SKM-1 treated with dmso at 0.1 percent for 144 hours (cell line): ENCODE data around the gene CCDC33.
A peak's percentile ranks its signal among the peaks of the same experiment; 100 is the strongest.
"Not testable (repeated sequence)": the region's sequence is repeated elsewhere in the genome, so short reads cannot be mapped to it uniquely, and the experiment has no call there.

Experiments used
- DNase-seq: peaks from one replicate; lab custom pipeline; 2025; ENCODE audit not compliant: unreplicated experiment; lab: John Stamatoyannopoulos, UW

CCDC33 gene

DNA sequence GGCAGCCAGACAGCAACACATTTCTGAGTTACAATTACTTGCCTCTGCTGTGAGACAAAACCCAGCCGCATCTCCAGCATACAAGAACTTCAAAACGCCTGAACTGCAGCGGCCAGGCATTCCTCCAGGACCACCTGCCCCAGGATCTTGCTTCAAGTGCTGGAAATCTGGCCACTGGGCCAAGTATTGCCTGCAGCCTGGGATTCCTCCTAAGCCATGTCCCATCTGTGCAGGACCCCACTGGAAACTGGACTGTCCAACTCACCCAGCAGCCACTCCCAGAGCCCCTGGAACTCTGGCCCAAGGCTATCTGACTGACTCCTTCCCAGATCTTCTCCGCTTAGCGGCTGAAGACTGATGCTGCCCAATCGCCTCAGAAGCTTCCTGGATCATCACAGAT, 119.9 kb downstream of the CCDC33 start:
- not testable (repeated sequence) for DNase-seq

DNA sequence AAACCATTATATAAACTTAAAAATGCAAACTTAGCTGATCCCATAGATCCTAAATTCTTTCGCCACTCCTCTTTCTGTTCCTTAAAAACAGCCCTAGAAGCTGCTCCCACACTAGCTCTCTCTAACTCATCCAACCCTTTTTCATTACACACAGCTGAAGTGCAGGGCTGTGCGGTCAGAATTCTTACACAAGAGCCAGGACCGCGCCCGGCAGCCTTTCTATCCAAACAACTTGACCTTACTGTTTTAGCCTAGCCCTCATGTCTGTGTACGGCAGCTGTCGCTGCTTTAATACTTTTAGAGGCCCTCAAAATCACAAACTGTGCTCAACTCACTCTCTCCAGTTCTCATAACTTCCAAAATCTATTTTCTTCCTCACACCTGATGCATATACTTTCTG, 121.4 kb downstream of the CCDC33 start:
- DNase-seq, result peak; percentile 43

DNA sequence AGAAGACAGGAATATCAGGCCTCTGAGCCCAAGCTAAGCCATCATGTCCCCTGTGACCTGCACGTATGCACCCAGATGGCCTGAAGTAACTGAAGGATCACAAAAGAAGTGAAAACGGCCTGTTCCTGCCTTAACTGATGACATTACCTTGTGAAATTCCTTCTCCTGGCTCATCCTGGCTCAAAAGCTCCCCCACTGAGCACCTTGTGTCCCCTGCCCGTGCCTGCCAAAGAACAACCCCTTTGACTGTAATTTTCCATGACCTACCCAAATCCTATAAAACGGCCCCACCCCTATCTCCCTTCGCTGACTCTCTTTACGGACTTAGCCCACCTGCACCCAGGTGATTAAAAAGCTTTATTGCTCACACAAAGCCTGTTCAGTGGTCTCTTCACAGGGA, 123.2 kb downstream of the CCDC33 start:
- not testable (repeated sequence) for DNase-seq

DNA sequence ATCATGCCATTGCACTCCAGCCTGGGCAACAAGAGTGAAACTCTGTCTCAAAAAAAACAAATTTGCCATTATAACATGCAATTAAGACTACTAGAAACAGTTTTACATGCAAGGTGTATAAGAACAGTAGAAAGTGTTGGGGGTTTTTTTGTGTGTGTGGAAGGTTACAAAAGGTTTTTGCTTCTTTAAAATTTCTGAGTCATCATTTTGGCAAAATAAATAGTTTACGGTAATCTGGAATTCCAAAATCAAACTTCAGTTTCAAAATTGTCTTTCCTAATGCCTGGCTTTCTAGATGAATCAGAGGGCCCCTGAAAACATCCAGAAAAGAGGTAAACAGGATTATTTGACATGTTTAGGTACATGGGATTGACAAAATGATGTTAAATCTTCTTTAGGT, 124.7 kb downstream of the CCDC33 start:
- not testable (repeated sequence) for DNase-seq

DNA sequence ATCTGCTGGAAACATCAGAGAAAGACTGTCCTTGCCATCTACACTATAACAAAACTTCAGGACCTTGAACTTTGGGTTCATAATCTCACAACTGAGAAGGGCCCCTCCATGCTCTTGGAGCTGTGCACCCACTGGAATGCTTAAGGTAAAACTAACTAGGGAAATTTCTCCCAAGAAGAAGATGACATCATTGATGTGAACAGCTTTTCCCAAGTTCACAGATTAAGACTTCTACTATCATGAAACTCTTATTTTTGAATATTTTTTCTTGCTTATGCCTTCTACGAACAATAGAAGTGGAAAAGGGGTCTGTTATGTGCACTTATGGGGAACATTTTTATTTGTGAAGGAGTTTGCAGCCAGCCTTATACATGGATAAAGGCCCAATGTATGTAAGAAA, 126.4 kb downstream of the CCDC33 start:
- DNase-seq, result no peak

DNA sequence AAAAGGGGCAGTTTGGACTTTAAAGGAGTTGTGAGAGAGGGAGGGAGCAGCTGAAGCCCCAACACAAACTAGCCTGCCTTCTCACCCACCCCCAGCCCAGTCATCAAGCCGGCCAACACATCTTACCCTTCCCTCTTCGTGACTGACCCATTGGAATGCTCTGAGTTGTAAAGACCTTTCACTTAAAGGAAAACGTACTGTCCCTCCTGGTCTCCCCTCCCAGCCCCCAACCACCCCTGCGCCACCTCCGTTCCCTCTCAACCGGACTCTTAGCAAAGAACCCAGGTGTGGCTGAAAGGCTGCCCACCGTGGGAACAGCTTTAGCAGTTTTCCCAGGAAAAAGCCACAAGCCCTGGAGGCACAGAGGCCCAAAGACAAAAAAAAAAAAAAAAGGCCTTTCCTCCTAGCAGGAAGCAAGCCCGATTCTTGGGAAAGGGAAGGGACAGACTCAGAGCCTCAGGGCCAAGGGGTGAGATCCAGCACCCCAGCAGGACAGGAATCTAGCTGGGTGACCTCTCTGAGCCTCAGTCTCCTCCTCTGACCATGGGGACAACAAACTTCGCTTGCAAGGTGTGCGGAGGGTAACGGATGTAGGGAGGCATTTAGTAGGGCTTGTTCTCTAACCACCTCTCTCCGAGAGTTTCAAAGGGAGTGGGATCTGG, 128.9 kb downstream of the CCDC33 start:
- no peak for DNase-seq

DNA sequence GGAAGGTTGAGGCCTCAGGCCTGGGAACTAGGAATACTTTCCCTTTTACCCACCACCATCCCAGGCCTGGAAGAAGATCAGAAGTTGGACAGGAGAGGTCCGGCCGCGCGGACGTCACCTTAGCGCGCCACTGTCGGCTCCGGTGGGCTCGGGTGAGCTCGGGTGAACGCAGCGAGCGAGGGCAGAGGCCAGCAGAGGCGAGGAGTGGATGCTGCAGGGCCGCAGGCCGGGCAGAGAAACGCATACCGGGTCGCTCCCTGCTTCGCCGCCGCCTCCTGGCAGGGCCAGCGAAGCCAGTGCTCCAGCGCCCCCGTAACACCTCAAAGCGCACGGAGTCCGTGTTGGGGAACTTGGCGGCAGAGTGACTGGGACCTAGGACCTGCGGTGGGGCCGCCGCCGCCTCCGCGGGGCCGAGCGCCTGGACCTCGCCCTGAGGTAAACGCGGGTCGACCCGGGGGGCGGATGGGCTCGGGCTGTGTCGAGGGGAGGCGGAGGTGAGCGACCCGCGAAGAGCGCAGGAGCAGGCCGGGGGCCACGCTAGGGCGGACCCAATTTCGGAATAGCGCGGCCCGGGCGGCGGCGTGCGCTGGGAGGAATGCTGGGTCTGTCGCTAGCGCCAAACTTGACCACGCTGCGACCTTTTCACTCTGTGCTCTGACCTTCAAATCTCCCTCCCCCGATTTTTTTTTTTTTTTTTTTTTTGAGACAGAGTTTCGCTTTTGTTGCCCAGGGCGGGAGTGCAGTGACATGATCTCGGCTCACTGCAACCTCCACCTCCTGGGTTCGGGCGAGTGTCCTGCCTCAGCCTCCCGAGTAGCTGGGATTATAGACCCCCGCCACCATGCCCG, 129.7 kb downstream of the CCDC33 start:
- DNase-seq, result no peak

DNA sequence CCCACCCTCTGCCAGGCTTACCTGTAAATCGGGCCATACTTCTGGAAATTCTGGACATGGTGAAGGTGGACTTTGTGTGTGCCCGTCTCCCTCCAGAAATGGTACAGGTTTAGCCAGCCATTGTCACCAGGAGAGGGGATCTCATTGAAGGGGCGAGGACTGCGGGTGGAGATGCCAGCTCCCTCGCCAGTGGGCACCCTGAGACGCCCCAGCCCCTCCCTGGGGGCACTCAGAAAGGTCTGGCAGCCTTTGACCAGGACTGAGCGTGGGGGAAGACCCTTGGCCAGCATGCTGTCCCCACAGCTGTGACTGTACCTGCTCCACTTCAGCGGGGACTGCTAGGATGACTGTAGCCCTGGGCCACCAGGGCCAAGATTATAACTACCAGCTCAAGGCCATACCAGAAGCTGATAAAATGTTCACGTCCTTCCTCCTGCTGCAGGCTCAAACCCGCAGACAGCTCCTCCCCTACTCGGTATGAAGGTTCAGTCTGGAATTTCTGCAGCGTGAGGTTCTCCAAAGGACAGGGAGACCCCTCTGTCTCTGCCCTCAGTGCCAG, 131.2 kb downstream of the CCDC33 start, which contains the start of gene CYP11A1:
Gene CYP11A1, minus strand, starts transcription at position 351 of the 559 bp plus-strand sequence. Its CDS starts 61 bp downstream, at position 290.
- no peak for DNase-seq

DNA sequence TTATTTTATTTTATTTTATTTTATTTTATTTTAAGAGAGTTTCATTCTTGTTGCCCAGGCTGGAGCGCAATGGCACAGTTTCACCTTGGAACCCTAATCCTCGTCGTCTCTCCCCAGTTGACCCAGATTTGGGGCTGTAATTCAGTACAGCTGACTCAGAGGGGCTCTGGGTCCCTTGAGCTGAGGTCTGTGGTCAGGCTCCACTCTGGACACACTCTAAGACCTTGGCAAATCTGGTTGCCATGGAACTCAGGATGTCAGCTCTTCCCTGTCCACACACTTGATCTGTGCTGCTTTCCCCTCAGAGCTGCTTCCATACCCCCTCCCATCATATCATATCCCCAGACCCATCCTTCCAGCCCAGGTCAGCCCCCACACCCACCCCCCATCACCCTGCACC, 132.0 kb downstream of the CCDC33 start:
- no peak for DNase-seq

DNA sequence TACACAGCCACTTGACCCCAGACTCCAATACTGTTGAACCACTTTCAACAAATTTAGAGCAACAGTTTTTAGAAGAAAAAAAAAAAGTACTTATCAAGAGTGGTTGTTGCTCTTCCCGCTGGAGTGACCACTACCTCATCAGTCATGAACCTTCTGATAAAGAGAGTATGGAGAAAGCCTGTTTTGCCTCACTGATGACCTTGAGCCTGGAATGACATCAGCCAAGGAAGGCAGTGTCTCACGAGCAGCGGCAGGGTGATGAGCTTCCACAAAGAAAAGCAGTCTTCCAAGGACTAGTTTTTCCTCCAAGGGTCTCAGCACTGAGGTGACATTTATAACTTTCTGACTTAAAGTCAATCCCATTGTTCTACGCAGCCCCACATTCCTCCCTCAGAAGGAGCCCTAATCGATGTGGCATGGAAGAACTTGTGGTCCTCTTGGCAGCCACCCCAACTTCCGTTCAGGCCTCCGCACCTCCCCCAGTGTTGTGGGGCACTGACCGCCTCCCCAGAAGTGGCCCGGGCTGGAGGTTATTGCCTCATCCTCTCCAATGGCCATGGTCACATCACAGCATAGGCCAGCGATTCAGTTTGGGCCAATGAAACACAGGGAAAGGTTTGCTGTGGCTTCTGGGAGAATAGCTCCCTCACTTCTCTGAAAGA, 133.1 kb downstream of the CCDC33 start:
- DNase-seq, result peak; percentile 22

DNA sequence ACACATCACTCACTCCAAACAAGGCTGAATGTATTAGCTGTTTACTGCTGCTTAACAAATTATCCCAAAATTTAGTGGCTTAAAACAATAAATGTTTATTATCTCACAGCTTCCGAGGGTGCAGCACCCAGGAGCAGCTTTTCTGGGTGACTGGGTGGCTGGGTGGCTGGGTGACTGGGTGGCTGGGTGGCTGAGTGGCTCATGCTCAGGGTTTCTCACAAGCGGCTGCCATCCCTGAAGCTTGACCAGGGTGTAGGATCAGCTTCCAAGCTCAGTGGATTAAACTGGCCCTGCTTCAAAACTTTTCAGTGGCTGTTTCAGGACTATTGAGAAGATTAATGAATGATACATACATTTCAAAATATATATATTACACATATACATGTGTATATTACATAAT, 133.6 kb downstream of the CCDC33 start:
- DNase-seq, result no peak

DNA sequence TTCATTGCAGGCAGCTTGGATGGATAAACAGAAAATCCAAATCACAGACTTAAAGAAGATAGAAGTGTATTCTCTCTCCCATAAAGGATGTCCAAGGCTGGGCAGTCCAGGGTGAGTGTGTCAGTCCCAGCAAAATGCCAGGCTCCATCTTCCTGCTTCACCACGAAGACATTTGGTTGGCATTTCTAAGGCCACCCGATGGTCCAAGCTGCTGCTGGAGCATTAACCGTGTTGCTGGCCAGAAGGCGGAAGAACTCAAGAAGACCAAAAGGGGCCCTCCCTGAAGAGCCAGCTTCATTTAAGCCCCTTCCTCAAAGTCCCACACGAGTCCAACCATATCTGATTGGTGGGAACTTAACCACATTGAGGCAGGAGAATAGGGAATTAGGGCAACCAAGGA, 134.3 kb downstream of the CCDC33 start:
- DNase-seq, result no peak

DNA sequence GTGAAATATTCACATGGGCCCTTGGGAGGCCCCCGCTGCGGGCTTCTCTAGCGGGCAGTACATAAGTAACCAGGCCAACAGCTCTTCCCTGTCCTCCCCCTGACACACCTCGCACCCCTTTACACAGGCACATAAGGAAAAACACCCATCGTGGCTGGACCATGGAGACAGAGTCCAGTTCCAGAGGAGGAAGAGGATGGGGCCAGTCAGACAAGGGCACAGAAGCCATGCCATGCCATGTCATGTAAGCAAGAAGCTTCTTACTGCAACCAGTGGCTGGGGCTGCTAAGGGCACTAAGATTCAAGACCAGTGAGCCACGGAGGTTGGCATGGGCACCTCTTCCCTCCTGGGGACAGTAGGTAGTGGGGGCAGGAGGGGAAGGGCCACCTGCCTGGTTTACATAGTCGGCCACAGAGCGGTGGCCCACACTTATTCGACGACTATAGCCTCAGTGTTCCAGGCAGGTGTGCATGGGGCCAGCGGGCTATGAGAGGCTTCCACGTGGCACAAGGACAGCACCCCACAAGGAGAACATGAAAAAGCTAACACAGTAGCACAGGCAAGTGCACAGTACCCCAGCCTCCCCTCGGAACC, 137.0 kb downstream of the CCDC33 start:
- DNase-seq, result no peak

DNA sequence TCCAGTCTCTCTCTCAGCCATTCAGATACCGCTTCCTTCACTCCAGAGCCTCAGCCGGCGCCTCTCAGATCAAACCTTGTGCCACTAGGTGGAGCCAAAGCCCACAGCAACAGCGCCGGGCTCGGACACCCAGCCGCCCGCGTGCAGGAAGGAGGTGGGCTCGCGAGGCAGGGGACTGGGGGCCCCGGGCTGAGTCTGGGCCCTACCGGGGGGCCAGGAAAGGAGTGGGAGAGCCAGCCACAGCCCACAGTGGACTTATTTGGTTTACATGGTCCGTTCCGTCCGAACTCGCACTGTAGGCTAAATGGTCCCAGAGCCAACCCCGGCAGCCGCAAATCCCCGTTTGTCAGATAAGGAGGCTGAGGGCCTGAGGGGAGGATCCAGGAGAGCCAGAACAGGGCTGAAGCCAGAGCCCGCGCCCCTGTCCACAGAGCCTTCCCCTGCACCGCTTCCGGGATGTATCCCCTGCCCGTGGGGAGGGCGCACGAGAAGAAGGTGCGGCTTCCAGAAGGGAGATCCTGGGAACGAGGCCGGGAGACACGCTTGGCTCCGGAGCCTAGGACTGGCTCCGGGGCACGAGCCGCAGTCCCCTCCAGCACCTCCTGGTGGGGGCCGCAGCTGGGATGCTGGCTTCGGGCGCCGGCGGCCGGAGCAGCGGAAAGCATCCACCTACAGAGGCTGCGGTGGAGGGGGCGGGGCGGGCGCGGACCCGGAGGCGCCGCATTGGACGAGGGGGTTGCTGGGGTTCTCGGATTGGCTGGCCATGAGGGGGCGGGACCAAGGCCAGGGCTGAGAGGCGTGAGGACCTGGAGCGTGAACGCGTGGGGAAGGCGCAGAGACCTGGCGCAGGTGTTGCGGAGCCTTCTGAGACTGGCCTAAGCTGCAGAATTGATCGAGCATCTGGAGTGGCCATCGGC, 137.9 kb downstream of the CCDC33 start:
- DNase-seq, result peak; percentile 88

DNA sequence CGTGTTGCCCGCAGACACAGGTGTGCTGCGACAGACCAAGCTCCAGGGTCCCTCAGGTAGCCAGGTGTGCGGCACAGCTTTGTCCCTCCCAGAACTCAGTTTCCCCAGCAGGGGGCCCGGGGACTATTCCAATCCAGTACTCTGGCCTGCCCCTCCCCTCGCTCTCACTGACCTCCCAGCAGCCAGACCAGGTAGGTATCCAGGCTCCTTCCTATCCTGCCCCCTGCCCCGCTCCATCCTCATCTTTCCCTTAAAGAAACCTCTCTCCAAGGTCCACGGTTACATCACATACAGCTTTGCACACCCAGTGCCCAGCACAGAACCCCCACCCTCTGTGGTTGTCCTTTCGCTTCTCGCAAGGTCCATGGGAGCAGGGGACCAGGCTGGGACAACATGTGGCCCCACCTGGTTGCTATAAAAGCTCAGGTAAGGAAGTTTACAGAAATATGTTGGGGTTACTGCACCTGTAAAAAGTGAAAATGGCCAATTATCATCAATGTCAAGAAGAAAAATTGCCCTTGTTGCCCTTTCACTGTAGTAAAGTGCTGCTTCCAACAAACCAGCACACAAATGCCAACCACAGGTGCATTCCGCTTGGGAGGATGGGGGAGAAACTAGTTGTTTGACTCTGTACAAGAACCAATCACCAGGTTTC, 138.6 kb downstream of the CCDC33 start:
- DNase-seq, result no peak

DNA sequence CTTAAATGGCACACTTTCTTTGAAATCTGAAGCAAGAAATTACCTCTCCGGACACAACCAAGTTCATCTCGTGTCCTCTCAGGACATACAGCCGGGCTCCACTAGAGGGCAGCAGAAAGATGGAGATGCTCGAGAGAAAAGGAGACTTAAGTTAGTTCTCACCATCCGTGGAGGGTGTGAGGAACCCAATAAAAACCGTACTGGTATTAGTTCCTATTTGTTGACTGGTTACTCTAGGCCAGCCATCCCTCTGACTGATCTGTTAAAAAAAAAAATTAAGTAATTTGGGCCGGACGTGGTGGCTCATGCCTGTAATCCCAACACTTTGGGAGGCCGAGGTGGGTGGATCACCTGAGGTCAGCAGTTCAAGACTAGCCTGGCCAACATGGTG, 139.2 kb downstream of the CCDC33 start:
- DNase-seq, result peak; percentile 80

DNA sequence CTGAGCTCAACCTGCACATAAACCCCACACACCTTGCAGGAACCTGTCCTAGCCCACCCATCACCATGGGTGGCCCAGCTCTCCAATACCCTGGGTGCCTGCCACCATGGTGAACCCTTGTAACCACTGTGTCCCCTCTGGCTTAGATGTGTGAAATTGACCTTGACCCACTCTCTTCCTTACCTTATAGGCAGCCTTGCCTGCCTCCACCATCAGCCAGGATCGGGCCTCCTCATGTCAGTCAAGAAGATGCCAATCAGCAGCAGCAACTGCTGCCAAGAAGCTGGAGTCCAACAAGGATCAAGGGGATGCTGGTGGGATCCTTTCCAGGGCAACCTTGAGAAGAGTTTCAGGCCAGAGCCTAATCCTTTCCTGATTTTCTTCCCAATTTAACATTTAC, 140.1 kb downstream of the CCDC33 start:
- no peak for DNase-seq

DNA sequence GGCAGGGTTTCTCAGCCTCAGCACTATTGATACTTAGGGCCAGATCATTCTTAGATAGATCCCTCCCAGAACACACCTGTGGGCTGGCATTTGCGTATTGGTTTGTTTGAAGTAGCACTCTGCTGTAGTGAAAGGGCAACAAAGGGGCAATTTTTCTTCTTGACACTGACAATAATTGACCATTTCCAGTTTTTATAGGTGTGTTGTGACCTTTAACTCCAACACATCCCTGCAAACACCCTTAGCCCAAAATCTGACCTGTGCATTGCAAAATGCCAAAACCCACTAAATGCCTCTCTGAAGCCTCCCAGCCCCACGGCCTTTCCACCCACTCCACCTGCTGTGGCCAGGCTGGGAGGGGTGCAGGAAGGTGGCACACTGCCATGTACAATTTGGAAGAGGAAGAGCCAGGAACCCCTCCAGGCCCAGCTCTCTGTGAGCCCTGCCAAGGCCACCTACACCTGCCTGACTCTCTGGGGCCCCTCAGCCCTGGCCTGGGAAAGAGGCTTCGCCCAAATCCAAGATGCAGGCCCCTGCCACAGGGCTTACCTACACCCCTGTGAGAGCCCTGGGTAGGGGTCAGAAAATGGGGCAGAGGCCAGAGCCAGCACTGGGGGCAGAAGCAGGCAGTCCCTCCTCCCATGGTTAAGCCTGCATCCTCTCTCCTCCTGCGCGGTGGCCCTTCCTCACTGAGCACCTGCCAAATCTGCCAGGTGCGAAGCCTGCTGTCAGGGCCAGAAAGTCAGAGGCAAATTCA, 140.9 kb downstream of the CCDC33 start:
- DNase-seq, result no peak
